Neural progenitor cell (in vitro differentiated cells): Measurements from ENCODE around the gene LSM8. TPM values are rescaled to one million over a fixed set of nuclear protein-coding genes. Genes with fewer than 3 reads are reported as not detected.

Experiments
- DNase-seq: peaks from one replicate; pipeline ENCODE4 v3.0.0-alpha.2; 2016; ENCODE audit warnings: low spot score
- H2AFZ ChIP-seq: fragments of 200-600 bp; sonication (generic); replicated peaks from 2 replicates; pipeline ENCODE4 v1.6.1; 2016; ENCODE audit warnings: antibody characterized with exemption
- H3F3A ChIP-seq: fragments of 200-600 bp; sonication (generic); 2 replicates; pipeline ENCODE4 v1.6.1; 2016; ENCODE audit warnings: antibody characterized with exemption, low read depth
- H3K27ac ChIP-seq: fragments of 200-600 bp; sonication (generic); 2 replicates; pipeline ENCODE4 v1.5.1; 2016; ENCODE audit warnings: mild to moderate bottlenecking
- H3K27me3 ChIP-seq: fragments of 200-600 bp; sonication (generic); 2 replicates; pipeline ENCODE4 v1.6.1; 2016; ENCODE audit warnings: mild to moderate bottlenecking, moderate library complexity
- H3K36me3 ChIP-seq: fragments of 200-600 bp; sonication (generic); 2 replicates; pipeline ENCODE4 v1.5.1; 2016
- H3K4me1 ChIP-seq: fragments of 200-600 bp; sonication (generic); 2 replicates; pipeline ENCODE4 v1.6.1; 2016; ENCODE audit warnings: mixed run types
- H3K4me2 ChIP-seq: fragments of 200-600 bp; sonication (generic); 2 replicates; pipeline ENCODE4 v1.6.1; 2016
- H3K4me3 ChIP-seq: fragments of 200-600 bp; sonication (generic); 2 replicates; pipeline ENCODE4 v1.5.1; 2016
- H3K79me2 ChIP-seq: fragments of 200-600 bp; sonication (generic); 2 replicates; pipeline ENCODE4 v1.6.1; 2016; ENCODE audit warnings: low read depth
- H3K9ac ChIP-seq: fragments of 200-600 bp; sonication (generic); 2 replicates; pipeline ENCODE4 v1.6.1; 2016
- H3K9me3 ChIP-seq: fragments of 200-600 bp; sonication (generic); 2 replicates; pipeline ENCODE4 v1.5.1; 2016; ENCODE audit warnings: low read depth
- H4K20me1 ChIP-seq: fragments of 200-600 bp; sonication (generic); 2 replicates; pipeline ENCODE4 v1.6.1; 2016; ENCODE audit warnings: low read depth
- H3K27ac Mint-ChIP-seq: 3 replicates; pipeline ENCODE4 v1.8.0; 2021; ENCODE audit warnings: mixed read lengths
- H3K27me3 Mint-ChIP-seq: 2 replicates; pipeline ENCODE4 v1.8.0; 2022; ENCODE audit warnings: low read depth, mild to moderate bottlenecking, inconsistent platforms, moderate library complexity, mixed read lengths; ENCODE audit not compliant: insufficient read depth
- H3K36me3 Mint-ChIP-seq: 3 replicates; pipeline ENCODE4 v1.8.0; 2021; ENCODE audit warnings: mixed read lengths
- H3K4me1 Mint-ChIP-seq: 3 replicates; pipeline ENCODE4 v1.8.0; 2021; ENCODE audit warnings: mixed read lengths
- H3K4me3 Mint-ChIP-seq: 3 replicates; pipeline ENCODE4 v1.8.0; 2021; ENCODE audit warnings: mild to moderate bottlenecking, moderate library complexity, mixed read lengths
- H3K9me3 Mint-ChIP-seq: 3 replicates; pipeline ENCODE4 v1.8.0; 2020; ENCODE audit warnings: mixed read lengths
- EZH2 ChIP-seq: fragments of 200-600 bp; sonication (generic); IDR thresholded peaks from 2 replicates; pipeline ENCODE4 v1.6.1; 2017; ENCODE audit warnings: antibody characterized with exemption, mild to moderate bottlenecking, moderate library complexity
- EZH2phosphoT487 ChIP-seq: fragments of 200-600 bp; sonication (generic); IDR thresholded peaks from 2 replicates; pipeline ENCODE4 v1.6.1; 2017; ENCODE audit warnings: antibody characterized with exemption
- total RNA-seq: library from RNA; depleted of rRNA; stranded (reverse); fragments of >200 nt; gene quantifications from 2 replicates; pipeline ENCODE4 v1.2.3, GENCODE V29; 2015; ENCODE audit warnings: low replicate concordance
- TF ChIP-seq, protein P1 (sequence below): fragments of 200-600 bp; sonication (generic); IDR thresholded peaks from 2 replicates; pipeline ENCODE4 v1.5.1; 2017; ENCODE audit warnings: antibody characterized with exemption, mild to moderate bottlenecking

Gene LSM8
- total RNA-seq, 1 donor from 2014 or later = 84.7 TPM

DNA sequence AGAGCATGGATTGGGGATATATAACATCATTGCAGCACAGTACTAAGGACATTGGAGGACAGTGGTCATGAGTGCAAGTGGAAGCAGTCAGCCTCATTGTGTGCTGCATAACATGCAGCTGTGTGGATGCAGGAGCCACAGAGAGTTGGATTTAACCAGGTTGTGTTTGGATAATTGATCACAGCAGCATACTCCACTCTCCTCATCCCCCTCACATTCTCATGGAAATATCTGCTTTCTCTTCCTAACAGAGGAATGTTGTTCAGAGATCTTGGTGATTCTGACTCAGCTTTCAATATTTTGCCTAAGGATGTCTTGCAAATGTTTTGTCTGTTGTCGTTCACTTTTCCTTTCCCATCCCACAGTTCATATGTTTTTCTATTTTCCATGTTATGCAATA is 31.8 kb upstream of the LSM8 start:
- Mint-ChIP-seq H3K27ac (no peak overlapping the region), H3K9me3 (no peaks in the 10 kb centered on the region), H3K27me3 (no peaks in the 10 kb centered on the region), H3K36me3 (no peaks in the 10 kb centered on the region), H3K4me3 (no peak overlapping the region), H3K4me1 (peaks cover 6% of the 10 kb centered on the region)
- Histone ChIP-seq H3K27me3 (no peaks in the 10 kb centered on the region), H3K4me1 (peaks cover 13% of the 10 kb centered on the region), H3K4me3 (no peak overlapping the region), H3K36me3 (no peaks in the 10 kb centered on the region), H3K79me2 (no peaks in the 10 kb centered on the region), H3K27ac (no peak overlapping the region), H2AFZ (no peak overlapping the region), H3K4me2 (peak overlapping the region; percentile 4), H3F3A (no peaks in the 10 kb centered on the region), H3K9me3 (peaks cover 2% of the 10 kb centered on the region), H3K9ac (no peak overlapping the region), H4K20me1 (no peaks in the 10 kb centered on the region)
- TF ChIP-seq EZH2 (no peak), EZH2phosphoT487 (no peak)
- TF ChIP-seq, protein P1, sequence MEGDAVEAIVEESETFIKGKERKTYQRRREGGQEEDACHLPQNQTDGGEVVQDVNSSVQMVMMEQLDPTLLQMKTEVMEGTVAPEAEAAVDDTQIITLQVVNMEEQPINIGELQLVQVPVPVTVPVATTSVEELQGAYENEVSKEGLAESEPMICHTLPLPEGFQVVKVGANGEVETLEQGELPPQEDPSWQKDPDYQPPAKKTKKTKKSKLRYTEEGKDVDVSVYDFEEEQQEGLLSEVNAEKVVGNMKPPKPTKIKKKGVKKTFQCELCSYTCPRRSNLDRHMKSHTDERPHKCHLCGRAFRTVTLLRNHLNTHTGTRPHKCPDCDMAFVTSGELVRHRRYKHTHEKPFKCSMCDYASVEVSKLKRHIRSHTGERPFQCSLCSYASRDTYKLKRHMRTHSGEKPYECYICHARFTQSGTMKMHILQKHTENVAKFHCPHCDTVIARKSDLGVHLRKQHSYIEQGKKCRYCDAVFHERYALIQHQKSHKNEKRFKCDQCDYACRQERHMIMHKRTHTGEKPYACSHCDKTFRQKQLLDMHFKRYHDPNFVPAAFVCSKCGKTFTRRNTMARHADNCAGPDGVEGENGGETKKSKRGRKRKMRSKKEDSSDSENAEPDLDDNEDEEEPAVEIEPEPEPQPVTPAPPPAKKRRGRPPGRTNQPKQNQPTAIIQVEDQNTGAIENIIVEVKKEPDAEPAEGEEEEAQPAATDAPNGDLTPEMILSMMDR = no peak
- DNase-seq = no peak

DNA sequence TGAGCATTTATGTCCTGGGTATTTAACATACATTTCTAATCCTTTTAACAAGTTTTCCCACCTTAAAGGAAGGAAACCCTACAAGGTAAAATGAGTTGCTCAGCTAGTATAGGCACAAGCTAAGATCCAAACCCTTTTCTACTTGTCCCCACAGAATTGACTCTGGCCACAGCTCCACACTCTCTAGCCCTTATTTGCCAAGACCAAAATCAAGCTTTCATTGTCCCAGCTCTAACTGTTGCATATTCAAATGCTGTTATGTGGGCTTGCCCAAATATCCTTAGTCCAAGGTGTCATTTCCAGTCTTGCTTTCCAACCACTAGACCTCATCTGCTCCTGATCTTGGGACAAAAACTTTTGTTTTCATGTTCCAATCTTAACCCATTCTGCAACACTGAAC is 31.3 kb upstream of the LSM8 start:
- Mint-ChIP-seq H3K9me3 (no peaks in the 10 kb centered on the region), H3K27me3 (no peaks in the 10 kb centered on the region), H3K27ac (no peak overlapping the region), H3K4me3 (no peak overlapping the region), H3K4me1 (peaks cover 6% of the 10 kb centered on the region), H3K36me3 (no peaks in the 10 kb centered on the region)
- Histone ChIP-seq H3K4me1 (peaks cover 13% of the 10 kb centered on the region), H2AFZ (no peak overlapping the region), H3K79me2 (no peaks in the 10 kb centered on the region), H3K4me3 (no peak overlapping the region), H3F3A (no peaks in the 10 kb centered on the region), H3K9me3 (peaks cover 3% of the 10 kb centered on the region), H3K27me3 (no peaks in the 10 kb centered on the region), H4K20me1 (no peaks in the 10 kb centered on the region), H3K4me2 (no peak overlapping the region), H3K9ac (no peak overlapping the region), H3K36me3 (no peaks in the 10 kb centered on the region), H3K27ac (no peak overlapping the region)
- no peak for DNase-seq
- TF ChIP-seq EZH2 = no peak
- no peak for TF ChIP-seq EZH2phosphoT487
- TF ChIP-seq, protein P1 = no peak

DNA sequence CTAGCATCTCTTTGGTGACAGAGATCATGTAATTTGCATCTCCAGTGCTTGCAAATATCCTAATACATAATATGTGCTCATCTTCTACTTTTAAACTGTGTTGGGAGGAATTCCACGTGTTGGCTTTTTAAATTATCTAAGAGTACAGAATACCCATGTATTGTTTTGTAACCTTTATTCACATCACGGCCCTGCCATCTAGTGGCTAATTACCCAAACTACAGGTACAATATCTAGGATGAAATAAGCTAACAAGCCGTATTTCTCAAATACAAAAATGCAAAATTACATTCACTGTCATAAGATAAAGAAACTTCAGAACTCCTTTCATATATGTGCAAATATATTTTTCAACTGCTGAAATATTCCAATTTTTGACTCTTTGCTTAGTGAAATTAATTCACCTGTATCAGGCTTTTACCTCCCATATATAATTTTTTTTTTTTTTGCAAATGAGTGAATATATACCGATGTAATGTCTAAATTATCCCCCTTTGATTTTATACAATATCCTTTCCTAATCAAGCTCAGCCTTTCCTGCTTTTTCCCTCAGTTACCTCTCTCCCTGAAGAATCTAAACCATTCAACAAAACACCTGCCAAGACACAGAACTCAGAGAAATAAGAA is 30.3 kb upstream of the LSM8 start:
- Histone ChIP-seq H2AFZ (no peak overlapping the region), H3K4me1 (peaks cover 13% of the 10 kb centered on the region), H3K27me3 (no peaks in the 10 kb centered on the region), H3K79me2 (no peaks in the 10 kb centered on the region), H3K27ac (no peak overlapping the region), H3K9me3 (peaks cover 12% of the 10 kb centered on the region), H3K36me3 (no peaks in the 10 kb centered on the region), H4K20me1 (no peaks in the 10 kb centered on the region), H3K4me3 (no peak overlapping the region), H3K4me2 (no peak overlapping the region), H3F3A (no peaks in the 10 kb centered on the region), H3K9ac (no peak overlapping the region)
- Mint-ChIP-seq H3K27ac (no peak overlapping the region), H3K9me3 (peaks cover 5% of the 10 kb centered on the region), H3K27me3 (no peaks in the 10 kb centered on the region), H3K4me3 (no peak overlapping the region), H3K36me3 (no peaks in the 10 kb centered on the region), H3K4me1 (peaks cover 6% of the 10 kb centered on the region)
- DNase-seq = peak; percentile 54
- TF ChIP-seq EZH2 (no peak), EZH2phosphoT487 (no peak)
- TF ChIP-seq, protein P1 = peak; percentile 84
